GM19239 (cell line): ENCODE data around the gene SLC22A2.
"Not testable (repeated sequence)": the region's sequence is repeated elsewhere in the genome, so short reads cannot be mapped to it uniquely, and the experiment has no call there.

ENCODE experiments used
- DNase-seq: peaks from one replicate; pipeline ENCODE4 v3.0.0; 2011; ENCODE audit warnings: low spot score; ENCODE audit not compliant: insufficient read length
- FAIRE-seq: peaks from 2 replicates; lab custom pipeline; 2011; peaks lifted over from hg19 to GRCh38; lab: Jason Lieb, UNC

The SLC22A2 gene

DNA sequence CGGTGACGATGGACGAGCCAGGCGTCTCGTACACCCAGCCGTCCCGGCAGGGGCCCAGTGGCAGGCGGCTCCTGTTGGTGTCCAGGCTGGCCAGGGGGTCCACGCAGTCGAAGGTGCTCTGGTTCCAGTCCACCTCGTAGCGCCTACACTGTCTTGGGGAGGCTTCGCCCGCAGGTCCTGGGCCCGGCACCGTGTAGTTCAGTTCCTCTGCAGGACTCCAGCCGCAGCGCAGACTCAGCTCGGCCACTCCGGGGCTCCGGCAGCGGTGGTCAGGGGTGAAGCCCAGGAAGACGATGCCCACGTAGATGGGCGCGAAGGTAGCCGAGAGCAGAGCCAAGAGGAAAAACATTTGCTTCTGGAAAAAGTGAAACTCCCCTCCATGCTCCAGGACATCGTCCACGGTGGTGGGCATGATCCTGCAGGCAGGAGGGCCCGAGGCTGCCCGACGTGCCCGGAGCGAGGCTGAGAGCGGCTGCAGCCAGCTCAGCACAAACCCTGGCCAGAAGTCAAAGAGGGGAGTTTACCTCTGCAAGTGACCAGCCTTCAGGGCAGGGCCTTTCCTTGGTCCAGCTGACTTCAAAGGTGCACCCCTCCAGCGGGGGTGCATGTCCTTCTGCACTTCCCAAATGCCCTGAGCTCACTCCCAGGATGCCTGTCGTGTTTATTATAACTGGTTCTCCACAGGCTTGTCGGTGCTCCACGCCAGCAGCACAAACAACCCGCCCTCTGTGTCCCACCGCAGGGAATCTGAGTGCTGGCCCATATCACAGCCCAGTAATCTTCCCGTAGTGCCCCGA, at the start of gene SLC22A2:
SLC22A2 (minus strand) TSS at position 476 of the 797 bp plus-strand sequence; CDS start at position 412, 64 bp downstream.
- DNase-seq (no peak), FAIRE-seq (no peak)

- FAIRE-seq: no peak
These were observed 47.5 kb upstream of the SLC22A2 start for GRCh38 chr6:160305926-160306713.

GRCh38 chr6:160303806-160304205, 45.2 kb upstream of the SLC22A2 start:
- DNase-seq: no peak
- FAIRE-seq: no peak

More at GRCh38 chr6:160305926-160306713, 47.5 kb upstream of the SLC22A2 start:
- DNase-seq: no peak

DNA sequence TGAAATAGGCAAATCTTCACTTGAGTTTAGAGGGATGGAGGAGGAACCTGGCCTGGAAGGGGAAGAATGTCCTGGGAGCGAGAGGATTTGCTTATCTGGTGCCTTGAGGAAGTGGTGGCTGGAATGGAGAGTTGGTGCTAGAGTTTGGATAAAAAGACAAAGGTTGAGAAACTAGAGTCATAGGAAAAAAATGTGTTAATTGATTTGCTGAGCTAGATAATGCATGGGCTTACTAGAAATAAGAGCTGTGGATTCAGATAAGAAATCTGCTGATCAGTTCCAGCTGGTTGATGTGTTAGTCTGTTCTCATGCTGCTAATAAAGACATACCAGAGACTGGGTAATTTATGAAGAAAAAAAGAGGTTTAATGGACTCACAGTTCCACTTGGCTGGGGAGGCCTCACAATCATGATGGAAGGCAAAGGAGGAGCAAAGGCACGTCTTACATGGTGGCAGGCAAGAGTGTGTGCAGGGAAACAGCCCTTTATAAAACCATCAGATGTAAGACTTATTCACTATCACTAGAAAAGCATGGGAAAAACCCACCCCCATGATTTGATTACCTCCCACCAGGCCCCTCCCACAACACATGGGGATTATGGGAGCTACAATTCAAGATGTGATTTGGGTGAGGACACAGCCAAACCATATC, 43.9 kb upstream of the SLC22A2 start:
- FAIRE-seq, DNase-seq: not testable (repeated sequence)

GRCh38 chr6:160301339-160301738, 42.7 kb upstream of the SLC22A2 start:
- DNase-seq: no peak

GRCh38 chr6:160300076-160300695, 41.6 kb upstream of the SLC22A2 start:
- no peak for DNase-seq
- no peak for FAIRE-seq

More at GRCh38 chr6:160301339-160301738, 42.7 kb upstream of the SLC22A2 start:
- FAIRE-seq: no peak

- FAIRE-seq (no peak), DNase-seq (no peak)
These were observed 40.9 kb upstream of the SLC22A2 start for GRCh38 chr6:160299559-160299958.

GRCh38 chr6:160298121-160298520, 39.5 kb upstream of the SLC22A2 start:
- DNase-seq (no peak), FAIRE-seq (no peak)

DNA sequence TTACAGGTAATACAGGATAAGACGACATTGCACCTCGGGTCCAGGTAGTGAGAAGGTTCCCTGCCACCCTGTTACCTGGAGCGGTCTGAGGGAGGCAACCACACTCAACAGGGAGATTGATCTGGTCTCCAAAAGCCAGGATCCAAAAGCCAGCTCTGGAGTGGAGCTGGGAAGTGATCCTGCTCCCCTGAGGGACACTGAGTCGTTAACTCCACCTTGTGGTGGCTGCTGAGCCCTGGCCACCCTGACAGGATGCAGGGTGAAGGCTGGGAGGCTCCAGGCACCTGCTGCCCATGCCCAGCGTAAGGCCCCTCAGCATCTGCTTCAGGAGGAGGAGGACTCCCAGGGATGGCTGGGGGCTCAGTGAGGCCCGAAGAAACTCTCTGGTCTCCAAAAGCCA, 38.7 kb upstream of the SLC22A2 start:
- DNase-seq: no peak
- FAIRE-seq: no peak

GRCh38 chr6:160293844-160294243, 35.2 kb upstream of the SLC22A2 start:
- no peak for FAIRE-seq
- no peak for DNase-seq

- no peak for DNase-seq
- FAIRE-seq: no peak
These were observed 27.0 kb upstream of the SLC22A2 start for GRCh38 chr6:160285541-160286105.

DNA sequence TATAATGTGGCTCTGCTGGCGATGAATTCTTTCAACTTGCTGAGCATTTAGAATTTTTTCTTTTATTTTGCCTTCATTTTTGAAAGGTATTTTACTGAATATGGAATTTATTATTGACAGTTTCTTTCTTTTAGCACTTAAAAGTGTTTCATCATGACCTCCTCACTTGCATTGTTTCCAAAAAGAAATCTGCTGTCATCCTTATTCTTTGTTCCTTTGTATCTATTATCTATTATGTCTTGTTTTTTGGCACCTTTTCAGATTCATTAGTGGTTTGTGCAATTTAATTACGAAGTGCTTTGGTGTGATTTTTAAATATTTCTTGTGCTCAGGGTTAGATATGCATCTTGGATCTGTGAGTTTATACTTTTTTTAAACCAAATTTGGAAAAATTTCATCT, 26.0 kb upstream of the SLC22A2 start:
- FAIRE-seq: no peak

GRCh38 chr6:160282444-160282843, 23.8 kb upstream of the SLC22A2 start:
- no peak for DNase-seq
- no peak for FAIRE-seq

More for the DNA sequence above, 26.0 kb upstream of the SLC22A2 start:
- DNase-seq: no peak

DNA sequence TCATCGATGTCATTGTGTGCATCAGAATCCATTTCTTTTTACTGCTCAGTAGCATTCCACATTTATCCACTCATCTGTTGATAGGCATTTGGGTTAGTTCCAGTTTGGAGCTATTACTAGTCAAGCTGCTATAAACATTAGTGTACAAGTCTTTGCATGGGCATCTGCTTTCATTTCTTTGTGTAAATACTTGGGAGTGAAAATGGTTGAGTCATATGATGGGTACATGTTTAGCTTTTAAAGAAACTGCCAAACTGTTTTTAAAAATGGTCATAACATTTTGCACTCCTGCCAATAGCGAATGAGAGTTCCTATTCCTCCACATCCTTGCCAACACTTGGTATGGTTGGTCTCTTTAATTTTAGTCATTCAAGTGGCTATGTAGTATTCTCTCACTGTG, 21.2 kb upstream of the SLC22A2 start:
- no peak for FAIRE-seq
- DNase-seq: no peak

- no peak for DNase-seq
- FAIRE-seq: no peak
These were observed 20.2 kb upstream of the SLC22A2 start for GRCh38 chr6:160278786-160279310.

- DNase-seq: no peak
These were observed 19.7 kb upstream of the SLC22A2 start for GRCh38 chr6:160278311-160278710.

DNA sequence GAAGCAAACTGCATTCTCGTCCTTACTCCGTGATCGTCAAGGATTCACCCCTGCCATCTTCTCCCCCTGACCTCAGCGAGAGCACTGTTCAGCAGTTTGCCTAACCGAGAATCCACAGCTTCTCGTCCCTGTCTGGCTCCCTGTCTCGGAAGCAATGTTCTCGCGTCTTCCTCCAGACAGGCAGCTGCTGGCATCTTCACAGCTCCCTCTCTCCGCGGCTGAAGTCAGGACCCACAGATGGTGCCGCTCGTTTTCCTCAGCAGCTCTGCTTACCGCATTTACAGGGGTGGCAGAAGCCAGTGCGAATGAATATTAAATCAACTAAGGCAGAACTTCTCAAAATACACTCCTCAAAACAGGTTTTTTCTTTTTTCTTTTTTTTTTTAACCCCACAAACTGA, 18.9 kb upstream of the SLC22A2 start:
- no peak for FAIRE-seq
- no peak for DNase-seq

More at GRCh38 chr6:160278311-160278710, 19.7 kb upstream of the SLC22A2 start:
- FAIRE-seq: no peak

GRCh38 chr6:160277144-160277543, 18.5 kb upstream of the SLC22A2 start:
- FAIRE-seq (no peak), DNase-seq (no peak)

- no peak for FAIRE-seq
- no peak for DNase-seq
These were observed 17.5 kb upstream of the SLC22A2 start for GRCh38 chr6:160276126-160276525.
